ENCODE measurements around the gene COL15A1. TPM values are rescaled to one million over a fixed set of nuclear protein-coding genes. Genes with fewer than 3 reads are reported as not detected.

The COL15A1 gene
- total RNA-seq, 1 donor from 2014 or later = 47.2 TPM

- intact Hi-C loops (cut with micrococcal nuclease) = no loop called here
- DNase-seq (no peak), ATAC-seq (peak; percentile 55)
These were observed 39.9 kb downstream of the COL15A1 start for GRCh38 chr9:98983295-98984268.

- ATAC-seq = no peak
- no peak for DNase-seq
- intact Hi-C loops (cut with micrococcal nuclease) = no loop called here
These were observed 41.9 kb downstream of the COL15A1 start for GRCh38 chr9:98985596-98985995.

- peak; percentile 3 for ATAC-seq
- DNase-seq = peak; percentile 61
- intact Hi-C loops (cut with micrococcal nuclease) = no loop called here
These were observed 43.4 kb downstream of the COL15A1 start for GRCh38 chr9:98986866-98987651.

GRCh38 chr9:98989036-98990000, 45.6 kb downstream of the COL15A1 start:
- ATAC-seq = peak; percentile 89
- intact Hi-C loops (cut with micrococcal nuclease) = no loop called here
- DNase-seq = peak; percentile 75

- no peak for ATAC-seq
- intact Hi-C loops (cut with micrococcal nuclease) = no loop called here
- no peak for DNase-seq
These were observed 46.6 kb downstream of the COL15A1 start for GRCh38 chr9:98990181-98990870.

GRCh38 chr9:98992107-98992884, 48.6 kb downstream of the COL15A1 start:
- ATAC-seq (no peak), DNase-seq (no peak)
- intact Hi-C loops (cut with micrococcal nuclease) = no loop called here

- intact Hi-C loops (cut with micrococcal nuclease) = no loop called here
- no peak for DNase-seq
- no peak for ATAC-seq
These were observed 49.3 kb downstream of the COL15A1 start for GRCh38 chr9:98992885-98993569.

- intact Hi-C loops (cut with micrococcal nuclease) = no loop called here
- peak; percentile 1 for ATAC-seq
These were observed 49.9 kb downstream of the COL15A1 start for GRCh38 chr9:98993570-98993945.

GRCh38 chr9:98994172-98995058, 50.7 kb downstream of the COL15A1 start:
- ATAC-seq = no peak
- intact Hi-C loops (cut with micrococcal nuclease) = loop anchor here (5.0 kb wide), 1 partner anchor 132 kb away; no protein-coding TSS in a partner anchor

More at GRCh38 chr9:98993570-98993945, 49.9 kb downstream of the COL15A1 start:
- DNase-seq = peak; percentile 60

GRCh38 chr9:98995059-98995671, 51.5 kb downstream of the COL15A1 start:
- peak; percentile 85 for DNase-seq
- ATAC-seq = peak; percentile 51
- intact Hi-C loops (cut with micrococcal nuclease) = loop anchor here (5.0 kb wide), 1 partner anchor 133 kb away; no protein-coding TSS in a partner anchor

More at GRCh38 chr9:98994172-98995058, 50.7 kb downstream of the COL15A1 start:
- DNase-seq = no peak

GRCh38 chr9:98995971-98996504, 52.3 kb downstream of the COL15A1 start:
- intact Hi-C loops (cut with micrococcal nuclease) = loop anchor here (5.0 kb wide), 1 partner anchor 134 kb away; no protein-coding TSS in a partner anchor
- ATAC-seq = no peak
- no peak for DNase-seq

GRCh38 chr9:98997604-98998003, 53.9 kb downstream of the COL15A1 start:
- ATAC-seq = peak; percentile 36
- intact Hi-C loops (cut with micrococcal nuclease) = loop anchor here (5.0 kb wide), 1 partner anchor 135 kb away; no protein-coding TSS in a partner anchor
- DNase-seq = peak; percentile 58

GRCh38 chr9:98998441-98999151, 54.9 kb downstream of the COL15A1 start:
- intact Hi-C loops (cut with micrococcal nuclease) = loop anchor here (5.0 kb wide), 1 partner anchor 136 kb away; no protein-coding TSS in a partner anchor

GRCh38 chr9:98999152-98999525, 55.4 kb downstream of the COL15A1 start:
- intact Hi-C loops (cut with micrococcal nuclease) = loop anchor here (5.0 kb wide), 1 partner anchor 137 kb away; no protein-coding TSS in a partner anchor
- DNase-seq = peak; percentile 58
- no peak for ATAC-seq

More at GRCh38 chr9:98998441-98999151, 54.9 kb downstream of the COL15A1 start:
- DNase-seq = peak; percentile 91
- ATAC-seq = peak; percentile 86

All from left ventricle myocardium superior (tissue), 1 donor.